Measurements from ENCODE around the gene NET1.
A peak's percentile ranks its signal among the peaks of the same experiment; 100 is the strongest.

The NET1 gene

DNA sequence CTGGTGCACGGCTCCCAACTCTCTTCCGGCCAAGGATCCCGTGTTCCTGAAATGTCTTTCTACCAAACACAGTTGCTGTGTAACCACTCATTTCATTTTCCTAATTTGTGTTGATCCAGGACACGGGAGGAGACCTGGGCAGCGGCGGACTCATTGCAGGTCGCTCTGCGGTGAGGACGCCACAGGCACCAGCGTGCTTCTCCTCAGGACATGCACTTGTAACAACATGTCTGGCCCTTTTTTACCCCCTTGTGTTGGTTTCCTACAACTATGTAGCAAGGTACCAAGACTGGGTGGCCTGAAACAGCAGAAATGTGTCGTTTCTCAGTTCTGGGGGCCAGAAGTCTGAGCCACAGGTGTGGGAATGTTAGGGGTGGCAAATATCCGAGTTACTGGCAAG is 68.8 kb downstream of the NET1 start:
- peak; percentile 25 for DNase-seq (ENCODE audit: low spot score)

DNA sequence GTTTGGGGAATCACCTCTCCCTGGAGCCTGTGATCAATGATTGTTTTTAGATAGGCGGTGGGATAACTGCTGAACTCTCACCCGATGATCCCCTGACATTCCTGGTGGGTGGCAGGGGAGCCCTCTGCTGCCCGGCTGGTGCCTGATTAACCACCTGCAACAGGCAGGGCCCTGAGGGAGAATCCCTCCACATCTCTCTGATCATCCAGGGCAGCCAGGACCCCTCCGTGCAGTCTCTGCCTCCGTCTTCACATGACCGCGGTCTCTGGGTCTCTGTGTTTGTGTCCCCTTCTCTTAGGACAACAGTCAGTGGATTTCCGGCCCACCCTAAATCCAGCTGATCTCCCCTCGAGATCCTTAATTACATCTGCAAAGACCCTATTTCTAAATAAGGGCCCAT is 69.7 kb downstream of the NET1 start:
- peak; percentile 36 for DNase-seq (ENCODE audit: low spot score)

DNA sequence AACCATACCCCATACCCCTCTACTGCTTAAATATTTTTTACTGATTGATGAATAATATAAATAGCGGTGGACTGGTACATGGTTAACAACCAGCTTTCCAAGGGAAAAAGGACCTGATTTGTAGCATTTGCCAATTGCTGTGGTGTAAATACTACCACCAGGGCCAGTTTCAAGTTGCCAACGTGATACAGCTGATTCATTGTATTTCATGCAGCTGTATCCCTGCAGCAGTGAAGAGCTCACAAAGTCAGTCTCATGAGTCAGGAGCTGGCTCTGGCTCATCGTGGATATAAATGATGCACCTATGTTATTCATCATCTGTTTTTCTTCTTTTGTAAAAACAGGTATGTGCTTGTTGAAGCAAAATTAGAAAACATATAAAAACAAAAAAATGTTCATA is 71.8 kb downstream of the NET1 start:
- no peak for DNase-seq (ENCODE audit: low spot score)

DNA sequence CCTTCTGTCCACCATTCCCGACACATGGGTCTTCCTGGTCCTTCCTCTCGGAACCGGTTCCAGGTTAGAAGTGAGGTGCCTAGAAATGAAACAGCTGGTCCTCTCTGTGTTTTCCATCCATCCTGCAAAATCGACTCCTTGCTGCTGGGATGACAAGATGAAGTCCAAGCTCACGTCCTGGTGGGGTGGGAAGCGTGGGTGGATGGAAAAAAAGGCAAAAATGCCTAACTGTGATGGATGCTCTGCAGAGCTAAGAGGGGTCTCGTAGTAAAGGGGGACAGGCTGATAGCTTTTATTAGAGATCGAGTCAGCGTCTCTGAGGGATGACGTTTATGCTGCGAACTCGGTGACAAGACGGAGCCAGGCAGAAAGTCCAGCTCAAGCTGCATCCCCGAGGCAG is 72.9 kb downstream of the NET1 start:
- no peak for DNase-seq (ENCODE audit: low spot score)

DNA sequence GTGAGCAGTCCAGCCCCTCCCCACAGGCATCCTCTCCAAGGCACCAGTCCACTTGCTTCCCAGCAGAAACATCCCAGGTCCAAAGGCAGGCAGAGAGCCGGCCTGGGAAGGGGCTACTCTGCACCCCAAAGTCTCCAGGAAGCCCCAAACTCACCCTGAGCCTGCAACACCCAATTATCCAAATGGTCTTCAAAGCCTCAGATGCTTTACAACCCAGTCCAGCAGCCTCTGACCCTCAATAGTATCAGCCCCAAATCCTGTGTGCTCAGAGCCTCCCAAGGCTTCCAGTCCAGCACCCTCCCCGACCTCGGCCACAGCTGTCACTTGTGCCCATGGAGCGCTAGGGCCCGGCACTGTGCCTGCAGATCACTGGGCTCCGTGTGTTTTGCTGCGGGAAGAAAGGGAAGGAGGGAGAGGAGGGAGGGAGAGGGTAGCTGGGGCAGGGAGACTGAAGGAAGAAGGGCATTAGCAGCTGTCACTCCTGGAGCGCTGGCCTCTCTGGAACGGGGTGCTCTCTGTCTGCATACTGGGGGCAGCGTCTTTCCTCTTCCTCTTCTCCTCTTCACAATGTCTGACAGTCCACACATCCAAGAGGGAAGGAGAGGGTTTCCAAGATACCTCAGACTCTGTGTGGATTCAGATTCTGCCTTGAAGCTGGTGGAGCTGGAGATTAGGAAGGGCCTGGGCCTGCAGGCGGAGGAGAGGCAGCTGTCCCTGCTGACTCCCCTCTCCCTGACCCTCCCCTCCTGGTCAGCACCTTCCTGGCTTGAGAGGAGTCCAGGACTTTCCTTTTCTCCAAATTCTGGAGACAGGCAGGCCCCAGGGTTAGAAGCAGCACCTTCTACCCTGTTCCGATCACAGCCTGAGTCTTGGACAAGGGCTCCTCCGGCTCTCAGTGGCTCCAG is 73.8 kb downstream of the NET1 start:
- no peak for DNase-seq (ENCODE audit: low spot score)

DNA sequence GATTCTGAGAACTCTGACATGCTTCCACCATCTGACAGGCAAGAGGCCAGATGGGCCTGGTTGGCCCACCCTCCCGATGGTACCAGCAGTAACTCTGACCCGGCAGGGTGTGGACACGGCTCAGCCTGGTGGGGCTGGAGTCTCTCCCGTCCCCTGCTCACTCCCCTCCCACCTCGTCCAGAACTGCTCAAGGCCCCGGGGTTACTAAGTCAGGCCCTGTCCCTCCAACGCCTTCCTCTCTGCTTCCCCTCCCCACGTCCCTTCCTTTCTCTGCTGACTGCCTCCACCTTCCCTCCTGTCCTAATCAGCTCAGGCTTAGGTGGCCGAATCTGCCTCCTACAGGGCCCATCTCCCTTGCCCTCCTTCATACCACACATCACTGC is 74.5 kb downstream of the NET1 start:
- DNase-seq (ENCODE audit: low spot score), result no peak

DNA sequence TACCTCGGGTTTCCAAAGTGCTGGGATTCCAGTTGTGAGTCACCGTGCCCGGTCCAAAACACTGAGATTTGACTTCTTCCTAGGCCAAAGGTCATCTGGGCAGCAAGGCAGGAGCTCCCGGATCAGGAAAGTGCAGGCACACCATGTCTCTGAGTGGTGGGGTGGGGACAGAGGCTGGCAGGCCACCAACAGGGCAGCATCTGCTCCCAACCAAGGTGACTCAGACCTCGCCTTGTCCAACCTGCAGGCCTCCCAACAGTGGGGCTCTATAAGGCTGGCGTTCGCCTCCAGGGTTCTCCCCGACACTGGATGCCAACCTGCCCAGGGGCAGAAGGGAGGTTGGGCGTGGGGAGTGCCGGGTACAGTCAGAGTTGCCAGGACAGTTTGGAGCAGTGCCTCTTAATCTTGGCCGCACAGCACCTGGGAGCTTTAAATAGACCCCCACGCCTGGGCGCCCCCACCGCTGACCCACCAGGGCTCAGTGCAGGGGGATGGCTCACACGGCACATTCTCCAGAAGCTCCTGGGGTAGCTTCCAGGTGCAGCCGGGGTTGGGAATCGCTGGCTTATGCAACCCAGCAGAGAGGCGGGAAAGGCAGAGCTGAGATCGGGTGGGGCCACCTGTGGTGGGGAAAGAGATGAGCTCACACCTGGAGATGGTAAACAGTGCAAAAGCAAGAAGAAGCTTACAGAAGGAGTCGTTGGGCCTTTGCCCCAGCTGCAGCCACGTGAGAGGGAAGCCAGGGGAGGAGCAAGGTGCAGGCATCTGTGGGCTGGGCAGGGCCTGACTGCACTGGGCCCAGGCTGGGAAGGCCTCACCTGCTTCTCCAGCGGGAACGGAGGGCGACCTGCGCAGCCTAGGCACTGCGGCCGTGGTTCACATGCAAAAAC is 76.2 kb downstream of the NET1 start:
- no peak for DNase-seq (ENCODE audit: low spot score)

DNA sequence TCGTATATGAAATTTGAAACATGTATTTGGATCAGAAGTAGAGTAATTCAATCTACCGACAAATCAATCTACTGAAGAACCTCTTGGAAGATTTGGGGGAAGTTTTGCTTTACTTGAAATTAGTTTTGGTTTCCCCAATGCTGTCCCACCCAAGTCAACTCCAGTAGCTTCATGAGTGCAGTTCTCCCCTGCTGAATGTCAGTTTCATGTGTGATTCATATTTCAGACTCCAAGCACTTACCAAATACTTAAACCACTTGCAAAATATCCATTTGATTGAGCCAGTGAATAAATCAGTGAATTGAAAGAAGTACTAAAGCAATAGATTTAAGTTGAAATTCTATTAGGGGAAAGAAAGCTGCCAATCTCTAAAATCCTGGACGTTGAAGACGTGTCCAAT is 77.7 kb downstream of the NET1 start:
- no peak for DNase-seq (ENCODE audit: low spot score)

DNA sequence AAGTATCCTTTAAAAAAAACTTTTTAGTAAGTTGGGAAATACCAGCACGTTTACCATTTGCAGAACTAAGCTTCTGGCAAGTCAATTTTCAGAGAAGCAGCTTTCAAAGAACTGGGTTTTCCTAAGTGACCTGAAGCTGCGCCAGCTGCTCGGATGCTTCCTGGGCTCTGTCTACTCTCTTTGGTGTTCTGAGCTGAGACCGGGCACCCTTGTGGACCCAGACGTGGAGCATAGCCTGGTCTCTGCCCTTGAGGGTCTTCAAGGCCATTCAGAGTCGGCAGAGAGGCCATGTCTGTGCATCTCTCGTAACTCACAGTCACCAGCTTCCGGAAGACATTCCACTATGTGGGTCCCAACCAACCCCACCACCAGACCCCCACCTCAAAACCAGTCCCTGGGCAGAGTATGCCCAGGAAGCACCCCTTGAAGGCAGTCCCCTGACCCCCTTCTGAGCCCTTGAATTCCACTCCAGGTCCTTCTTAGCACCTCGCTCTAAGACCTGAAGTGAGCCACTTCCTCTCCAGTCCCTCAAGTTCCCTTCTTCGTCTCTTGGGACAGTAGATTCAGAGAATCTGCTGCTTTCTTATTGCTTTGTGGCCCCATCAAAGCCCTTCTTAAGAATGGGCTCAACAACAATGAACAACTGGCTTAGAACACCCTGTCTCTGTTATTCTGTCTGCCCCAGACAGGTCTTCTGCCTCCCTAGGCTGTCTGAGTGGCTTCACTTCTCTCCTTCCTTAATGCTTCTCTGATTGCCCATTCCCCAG is 78.5 kb downstream of the NET1 start:
- no peak for DNase-seq (ENCODE audit: low spot score)

DNA sequence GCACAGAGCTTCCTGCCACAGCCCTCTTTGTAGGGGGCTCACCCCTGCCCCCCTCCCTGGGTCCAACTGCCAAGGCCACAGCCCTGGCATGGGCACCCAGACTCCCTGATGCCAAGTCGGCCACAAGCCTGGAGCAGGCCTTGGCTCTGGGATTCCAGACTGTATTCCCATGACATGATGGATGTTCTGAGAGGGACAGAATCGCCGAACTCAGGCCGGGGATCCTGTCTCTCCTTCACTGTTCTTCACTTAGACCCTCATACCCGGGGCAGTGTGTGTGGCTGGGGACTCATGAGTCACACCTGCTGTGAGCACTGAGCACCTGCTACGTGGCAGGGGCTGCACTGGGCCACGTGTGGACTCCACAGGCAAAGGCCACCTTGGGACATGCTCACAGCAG is 79.1 kb downstream of the NET1 start:
- no peak for DNase-seq (ENCODE audit: low spot score)

DNA sequence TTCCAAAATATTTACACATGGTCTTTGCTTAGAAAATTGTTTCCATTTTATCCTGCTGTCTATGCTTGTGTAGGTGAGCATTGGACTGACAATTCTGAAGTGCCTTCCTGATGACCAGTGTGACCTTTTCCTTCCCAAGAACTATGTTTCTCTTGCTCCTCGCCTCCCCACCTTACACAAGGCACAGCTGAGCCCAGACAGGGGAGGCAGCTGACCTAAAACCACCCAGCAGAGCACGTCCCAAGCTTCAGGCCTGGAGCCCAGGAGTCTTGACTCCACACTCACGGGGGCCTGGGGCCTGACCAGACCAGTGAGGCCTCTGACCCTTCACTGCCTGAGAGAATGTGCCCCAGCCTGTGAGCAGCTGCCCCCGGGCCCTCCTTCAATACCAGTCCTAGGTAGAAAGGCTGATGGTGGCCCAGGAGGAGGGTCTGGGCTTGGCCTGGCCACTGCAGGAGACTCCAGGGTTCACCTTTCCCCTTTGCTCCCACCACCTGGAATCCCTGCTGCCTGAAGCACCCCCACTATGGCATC is 80.0 kb downstream of the NET1 start:
- DNase-seq (ENCODE audit: low spot score), result no peak

DNA sequence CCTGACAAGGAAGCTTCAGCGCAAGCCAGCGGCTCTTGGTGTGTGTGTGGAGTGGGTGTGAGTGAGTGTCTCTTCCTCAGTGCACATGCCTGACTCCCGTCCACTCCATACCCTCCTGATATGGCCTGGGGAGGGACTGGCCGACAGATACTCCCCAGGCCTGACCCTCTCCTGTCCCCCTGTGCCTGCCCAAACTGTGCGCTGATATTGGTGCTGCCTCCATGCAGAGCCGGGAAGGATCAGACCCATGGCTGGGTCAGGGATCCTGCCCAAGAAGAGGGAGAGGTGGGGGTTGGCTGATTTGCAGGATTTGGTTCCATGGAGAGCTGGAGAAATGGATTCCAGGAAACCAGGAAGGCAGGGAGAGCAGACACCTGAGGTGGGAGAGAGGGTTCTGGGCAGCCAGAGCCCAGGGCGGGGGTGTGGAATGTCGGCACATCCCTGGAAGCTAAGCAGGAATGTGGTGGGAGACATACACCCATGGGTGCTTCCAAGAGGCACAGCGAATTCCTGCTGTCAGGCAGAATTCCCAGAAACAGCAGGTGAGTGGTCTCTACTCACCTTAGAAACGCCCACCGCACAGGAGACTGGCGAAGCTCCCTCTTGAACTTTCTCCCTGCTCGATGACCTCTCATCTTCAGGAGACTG is 80.7 kb downstream of the NET1 start:
- no peak for DNase-seq (ENCODE audit: low spot score)

DNA sequence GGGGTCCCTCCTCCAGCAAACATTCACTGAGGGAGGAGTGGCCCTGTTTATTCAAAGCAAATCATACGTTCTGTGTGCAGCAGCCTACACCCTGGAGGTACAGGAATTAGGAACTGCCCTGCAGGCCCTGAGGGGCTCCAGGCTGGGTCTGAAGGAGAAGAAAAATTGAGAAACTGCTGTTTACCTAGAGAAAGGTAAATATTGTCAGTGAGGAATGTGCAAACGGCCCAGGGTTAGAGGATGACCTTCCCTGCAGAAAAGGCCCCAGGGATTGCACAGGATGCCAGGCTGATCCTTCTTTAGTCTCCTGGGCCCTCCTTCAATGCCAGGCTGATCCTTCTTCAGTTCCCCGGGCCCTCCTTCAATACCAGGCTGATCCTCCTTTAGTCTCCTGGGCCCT is 81.3 kb downstream of the NET1 start:
- DNase-seq (ENCODE audit: low spot score), result no peak

DNA sequence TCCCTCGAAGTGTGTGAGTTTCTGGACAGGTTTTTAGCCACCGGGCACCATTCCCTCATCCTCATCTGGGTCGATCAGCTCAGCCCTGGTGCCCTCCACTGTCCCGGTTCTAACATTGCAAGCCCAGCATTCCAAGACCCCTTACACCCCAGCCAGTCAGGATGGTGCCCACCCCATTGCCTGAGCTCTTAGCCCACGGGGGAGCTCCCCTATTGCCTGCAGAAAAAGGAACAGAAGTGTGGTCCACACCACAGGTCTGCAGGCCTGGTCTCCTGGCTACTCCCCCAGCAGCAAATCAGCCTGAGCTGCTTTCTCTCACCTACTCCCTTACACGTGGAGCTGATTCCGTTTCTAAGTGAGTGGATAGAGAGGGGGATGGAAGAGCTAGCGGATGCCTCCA is 82.3 kb downstream of the NET1 start:
- DNase-seq (ENCODE audit: low spot score), result no peak

DNA sequence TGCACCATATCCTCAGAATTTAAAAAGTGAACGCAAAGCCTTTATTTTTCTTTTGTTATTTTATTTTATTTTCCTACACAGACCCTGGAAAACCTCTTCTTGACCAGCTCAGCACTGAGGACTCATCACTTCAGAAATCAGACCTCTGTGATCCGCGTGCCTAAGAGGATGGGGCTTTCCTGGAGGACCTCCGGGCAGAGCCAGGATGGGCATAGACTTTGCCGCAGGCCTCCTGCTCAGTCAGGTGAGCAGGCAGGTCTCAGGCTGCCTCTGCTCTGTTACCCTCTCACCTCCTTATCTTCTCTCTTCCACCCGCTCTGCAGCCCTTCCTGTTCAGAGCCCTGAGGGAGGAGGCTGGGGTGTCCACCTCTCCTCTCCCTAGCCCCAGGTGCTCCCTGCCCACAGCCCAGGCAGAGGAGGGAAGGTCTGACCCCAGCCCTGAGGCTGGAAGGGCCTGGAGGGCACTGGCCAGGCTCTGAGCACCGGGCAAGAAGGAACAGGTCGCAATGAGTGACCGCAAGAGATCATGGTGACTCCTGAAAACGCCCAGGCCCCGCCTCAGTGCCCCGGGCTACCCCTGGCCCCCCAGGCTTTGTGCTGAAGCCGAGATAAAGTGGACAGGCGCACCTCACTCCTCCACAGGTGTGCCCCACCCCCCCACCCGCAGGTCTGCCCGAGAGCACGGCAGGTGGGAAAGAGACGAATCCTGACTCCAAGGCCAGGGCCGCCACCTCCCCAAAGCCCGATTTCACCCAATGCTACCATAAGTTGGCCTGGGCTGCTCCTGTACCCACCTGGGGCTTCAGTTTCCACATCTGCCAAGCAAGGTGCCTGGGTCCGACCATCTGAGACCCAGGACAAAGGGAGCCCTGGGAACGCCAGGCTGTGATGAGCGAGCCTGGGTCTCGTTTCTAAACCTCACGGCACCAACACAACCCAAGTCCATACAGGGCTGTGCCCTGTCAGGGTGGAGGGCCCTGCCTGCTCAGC is 84.2 kb downstream of the NET1 start:
- peak; percentile 52 for DNase-seq (ENCODE audit: low spot score)

DNA sequence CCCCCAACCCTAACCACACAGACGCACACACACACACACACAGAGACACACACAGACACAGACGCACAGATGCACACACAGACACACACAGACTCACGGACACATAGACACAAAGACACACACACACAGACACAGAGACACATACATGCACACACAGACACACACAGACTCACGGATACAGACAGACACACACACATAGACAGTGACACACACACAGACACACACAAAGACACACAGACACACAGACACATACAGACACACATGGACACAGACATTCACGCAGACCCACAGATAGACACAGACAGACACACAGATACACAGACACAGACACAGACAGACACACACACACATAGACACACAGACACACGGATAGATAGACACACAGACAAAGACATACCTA is 84.9 kb downstream of the NET1 start:
- DNase-seq (ENCODE audit: low spot score), result no peak

DNA sequence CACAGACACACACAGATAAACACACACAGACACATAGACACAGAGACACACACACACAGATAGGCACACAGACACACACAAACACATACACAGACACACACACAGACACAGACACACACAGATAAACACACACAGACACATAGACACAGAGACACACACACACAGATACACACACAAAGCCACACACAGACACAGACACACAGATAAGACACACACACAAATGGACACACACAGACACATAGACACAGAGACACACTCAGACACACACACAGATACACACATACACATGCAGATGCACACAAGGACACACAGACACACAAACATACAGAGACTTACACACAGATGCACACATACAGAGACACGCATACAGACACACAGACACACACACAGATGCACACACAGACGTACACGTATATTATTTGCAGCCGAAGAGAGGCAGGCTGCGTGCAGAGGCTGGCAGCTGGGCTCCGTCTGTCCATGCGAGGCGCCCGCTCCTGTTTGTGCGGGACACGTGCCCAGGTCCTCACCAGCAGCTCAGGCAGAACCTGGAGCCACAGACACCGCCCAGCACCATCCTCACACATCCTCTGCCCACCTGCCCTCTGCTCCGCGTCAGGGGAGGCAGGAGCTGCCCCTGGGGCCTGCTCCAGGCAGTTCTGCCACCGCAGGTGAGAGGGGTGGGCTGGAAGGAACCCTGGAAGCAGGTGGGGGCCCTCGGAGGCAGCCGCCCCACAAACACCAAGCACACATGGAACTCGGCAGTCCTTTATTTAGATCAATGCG is 85.8 kb downstream of the NET1 start:
- DNase-seq (ENCODE audit: low spot score), result peak; percentile 48

DNA sequence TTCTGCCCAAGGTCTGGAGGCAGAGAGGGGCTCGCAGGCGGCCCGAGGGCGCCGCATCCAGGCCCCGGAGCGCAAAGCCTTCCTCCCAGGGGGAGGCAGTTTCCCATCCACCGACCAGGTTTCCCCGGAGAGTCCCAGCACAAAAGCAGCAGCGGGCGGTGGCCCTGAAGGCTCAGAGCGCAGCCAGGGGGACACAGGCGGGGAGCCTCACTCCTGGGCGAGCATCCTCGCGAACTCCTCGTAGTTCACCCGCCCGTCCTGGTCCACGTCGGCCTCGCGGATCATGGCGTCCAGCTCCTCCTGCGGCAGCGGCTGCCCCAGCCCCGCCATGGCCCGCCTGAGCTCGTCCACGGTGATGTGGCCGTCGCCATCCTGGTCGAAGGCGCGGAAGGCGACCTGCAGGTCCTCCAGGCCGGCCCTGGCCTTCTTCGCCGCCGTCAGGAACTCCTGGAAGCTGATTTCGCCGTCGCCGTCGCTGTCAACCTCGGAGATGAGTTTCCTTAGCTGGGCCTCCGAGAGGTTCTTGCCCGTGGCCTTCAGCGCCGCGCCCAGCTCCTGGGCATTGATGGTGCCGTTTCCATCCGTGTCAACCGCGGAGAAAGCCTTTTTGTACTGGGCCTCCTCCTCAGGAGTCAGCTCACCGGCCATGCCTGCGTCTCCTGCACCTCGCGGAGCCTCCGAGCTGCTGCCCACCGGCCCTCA is 86.6 kb downstream of the NET1 start:
- peak; percentile 55 for DNase-seq (ENCODE audit: low spot score)
